Germinal center (tissue), 1 donor: Measurements from ENCODE around the gene ZFYVE28.

Experiments used
- DNase-seq: peaks from one replicate; pipeline ENCODE4 v3.0.0; 2012; ENCODE audit warnings: mixed read lengths, low spot score

Gene ZFYVE28

GRCh38 chr4:2367626-2368025 is 50.8 kb downstream of the ZFYVE28 start:
- DNase-seq, result no peak

GRCh38 chr4:2366252-2367192 is 51.9 kb downstream of the ZFYVE28 start:
- no peak for DNase-seq

GRCh38 chr4:2365913-2366210 is 52.6 kb downstream of the ZFYVE28 start:
- no peak for DNase-seq

GRCh38 chr4:2365054-2365912 is 53.2 kb downstream of the ZFYVE28 start:
- no peak for DNase-seq

- DNase-seq, result no peak
Observed at GRCh38 chr4:2364654-2365053, 53.8 kb downstream of the ZFYVE28 start.

GRCh38 chr4:2363951-2364653 is 54.3 kb downstream of the ZFYVE28 start:
- DNase-seq, result no peak

- no peak for DNase-seq
Observed at GRCh38 chr4:2363056-2363721, 55.3 kb downstream of the ZFYVE28 start.

GRCh38 chr4:2362266-2363055 is 56.0 kb downstream of the ZFYVE28 start:
- DNase-seq, result no peak

GRCh38 chr4:2361366-2362265 is 56.8 kb downstream of the ZFYVE28 start:
- DNase-seq, result no peak

- DNase-seq, result no peak
Observed at GRCh38 chr4:2360396-2360730, 58.1 kb downstream of the ZFYVE28 start.

- no peak for DNase-seq
Observed at GRCh38 chr4:2359591-2360395, 58.7 kb downstream of the ZFYVE28 start.

- no peak for DNase-seq
Observed at GRCh38 chr4:2357821-2358745, 60.4 kb downstream of the ZFYVE28 start.

GRCh38 chr4:2356123-2357069 is 62.0 kb downstream of the ZFYVE28 start:
- DNase-seq, result no peak

GRCh38 chr4:2354760-2355159 is 63.7 kb downstream of the ZFYVE28 start:
- no peak for DNase-seq

GRCh38 chr4:2354118-2354517 is 64.3 kb downstream of the ZFYVE28 start:
- no peak for DNase-seq

- no peak for DNase-seq
Observed at GRCh38 chr4:2353222-2354107, 65.0 kb downstream of the ZFYVE28 start.
